SJCRH30 (cell line): ENCODE results near the gene SGSM2. TPM values are rescaled to one million over a fixed set of nuclear protein-coding genes. Genes with fewer than 3 reads are reported as not detected.

Experiments used
- DNase-seq, 2 experiments: peaks; one replicate each; pipeline ENCODE4 v3.0.0-alpha.2; 2015 to 2020
- H3K27ac ChIP-seq: fragments of 250-450 bp; sonication (Bioruptor Pico); 2 replicates; pipeline ENCODE4 v1.5.1; 2020; ENCODE audit warnings: mild to moderate bottlenecking, moderate library complexity
- H3K27me3 ChIP-seq: fragments of 250-450 bp; sonication (Bioruptor Pico); 2 replicates; pipeline ENCODE4 v1.5.1; 2020; ENCODE audit warnings: mild to moderate bottlenecking, moderate library complexity
- H3K36me3 ChIP-seq: fragments of 250-450 bp; sonication (Bioruptor Pico); 2 replicates; pipeline ENCODE4 v1.5.1; 2020; ENCODE audit warnings: mild to moderate bottlenecking, moderate library complexity
- H3K4me1 ChIP-seq: fragments of 250-450 bp; sonication (Bioruptor Pico); 2 replicates; pipeline ENCODE4 v1.5.1; 2020; ENCODE audit warnings: mild to moderate bottlenecking, moderate library complexity
- H3K4me3 ChIP-seq: fragments of 250-450 bp; sonication (Bioruptor Pico); 2 replicates; pipeline ENCODE4 v1.5.1; 2020; ENCODE audit warnings: mild to moderate bottlenecking, moderate library complexity
- H3K9me3 ChIP-seq: fragments of 250-450 bp; sonication (Bioruptor Pico); replicated peaks from 2 replicates; pipeline ENCODE4 v1.5.1; 2020; ENCODE audit warnings: mild to moderate bottlenecking, moderate library complexity
- total RNA-seq: library from RNA; depleted of rRNA; stranded (reverse); fragments of >200 nt; shearing (Covaris generic); gene quantifications from 2 replicates; pipeline ENCODE4 v1.2.3, GENCODE V29; 2014

SGSM2 gene
- total RNA-seq, 1 experiment from 2014 or later, result 10.6 TPM

GRCh38 chr17:2369551-2370210, 32.4 kb downstream of the SGSM2 start:
- H3K9me3 ChIP-seq, result no peaks in the 10 kb centered on the region
- no peak overlapping the region for H3K4me3 ChIP-seq
- no peaks in the 10 kb centered on the region for H3K4me1 ChIP-seq
- no peak overlapping the region for H3K27ac ChIP-seq
- no peaks in the 10 kb centered on the region for H3K36me3 ChIP-seq
- DNase-seq, result no peak
- H3K27me3 ChIP-seq, result no peaks in the 10 kb centered on the region

- H3K27me3 ChIP-seq, result no peaks in the 10 kb centered on the region
- H3K4me3 ChIP-seq, result no peak overlapping the region
- no peaks in the 10 kb centered on the region for H3K9me3 ChIP-seq
- H3K4me1 ChIP-seq, result no peaks in the 10 kb centered on the region
- no peaks in the 10 kb centered on the region for H3K36me3 ChIP-seq
- H3K27ac ChIP-seq, result no peak overlapping the region
- no peak for DNase-seq
Measured at GRCh38 chr17:2370211-2370589, 32.9 kb downstream of the SGSM2 start.

DNA sequence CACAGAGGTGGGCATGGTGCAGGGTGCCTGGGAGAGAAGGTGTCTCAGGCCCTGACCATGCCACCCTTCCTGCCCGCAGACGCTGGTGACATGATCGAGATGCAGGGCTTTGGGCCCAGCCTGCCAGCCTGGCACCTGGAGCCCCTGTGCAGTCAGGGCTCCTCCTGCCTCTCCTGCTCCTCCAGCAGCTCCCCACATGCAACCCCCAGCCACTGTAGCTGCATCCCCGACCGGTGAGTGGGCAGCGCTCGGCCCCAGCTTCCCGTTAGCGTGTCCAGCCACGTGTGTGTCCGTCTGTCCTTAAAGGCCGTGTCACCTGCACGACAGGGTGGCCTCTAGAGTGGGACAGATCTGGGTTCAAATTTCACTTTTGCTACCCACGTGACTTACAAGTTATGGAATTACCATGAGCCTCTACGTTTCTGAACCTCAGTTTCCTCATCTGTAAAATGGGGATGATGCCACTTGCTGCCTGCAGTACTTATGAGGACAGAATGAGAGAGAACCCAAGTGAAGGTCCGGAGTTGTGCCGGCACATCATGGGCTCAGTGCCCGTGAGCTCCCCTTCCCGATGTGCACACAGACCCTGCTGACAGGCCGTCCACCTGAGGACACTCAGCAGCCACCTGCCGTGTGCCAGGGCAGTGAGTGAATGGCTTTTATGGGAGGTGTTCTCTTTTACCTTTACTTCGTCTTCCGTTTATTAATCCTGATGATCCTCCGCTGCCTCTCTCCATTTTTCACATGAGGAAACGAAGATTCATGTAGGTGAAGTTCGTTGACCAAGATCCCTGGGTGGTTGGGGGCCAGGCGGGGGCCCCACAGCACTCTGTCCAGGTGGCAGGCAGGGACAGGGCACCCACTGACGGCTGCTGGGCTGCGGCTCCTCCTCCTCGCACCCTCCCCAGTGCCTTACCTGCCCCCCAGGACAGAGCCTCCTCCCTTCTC, 34.2 kb downstream of the SGSM2 start:
- Histone ChIP-seq H3K36me3 (no peaks in the 10 kb centered on the region), H3K4me3 (no peak overlapping the region), H3K4me1 (no peaks in the 10 kb centered on the region), H3K9me3 (no peaks in the 10 kb centered on the region), H3K27me3 (no peaks in the 10 kb centered on the region), H3K27ac (no peak overlapping the region)
- no peak for DNase-seq

GRCh38 chr17:2372180-2372579, 34.9 kb downstream of the SGSM2 start:
- DNase-seq, result no peak
- Histone ChIP-seq H3K27me3 (no peaks in the 10 kb centered on the region), H3K4me3 (no peak overlapping the region), H3K36me3 (no peaks in the 10 kb centered on the region), H3K9me3 (no peaks in the 10 kb centered on the region), H3K27ac (no peak overlapping the region), H3K4me1 (no peaks in the 10 kb centered on the region)

GRCh38 chr17:2372681-2373080, 35.4 kb downstream of the SGSM2 start:
- no peaks in the 10 kb centered on the region for H3K4me1 ChIP-seq
- no peak for DNase-seq
- H3K36me3 ChIP-seq, result no peaks in the 10 kb centered on the region

DNA sequence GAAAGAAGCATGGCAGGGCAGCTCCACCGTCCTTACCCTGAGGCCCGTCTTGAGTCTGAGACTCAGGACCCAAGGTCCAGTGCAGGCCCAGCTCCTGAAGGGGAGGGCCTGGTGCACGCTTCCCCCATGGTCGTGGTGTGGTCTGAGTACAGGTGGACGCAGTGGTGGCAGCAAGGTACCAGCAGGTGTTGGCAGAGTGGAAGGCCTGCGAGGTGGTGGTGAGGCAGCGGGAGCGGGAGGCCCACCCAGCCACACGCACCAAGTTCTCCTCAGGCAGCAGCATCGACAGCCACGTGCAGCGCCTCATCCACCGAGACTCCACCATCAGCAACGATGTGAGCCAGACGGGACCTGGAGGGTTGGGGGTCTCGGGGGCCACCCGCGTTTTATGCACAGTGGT, 35.9 kb downstream of the SGSM2 start:
- Histone ChIP-seq H3K27me3 (no peaks in the 10 kb centered on the region), H3K36me3 (no peaks in the 10 kb centered on the region), H3K4me3 (no peak overlapping the region), H3K27ac (no peak overlapping the region), H3K9me3 (no peaks in the 10 kb centered on the region), H3K4me1 (no peaks in the 10 kb centered on the region)
- no peak for DNase-seq

More at GRCh38 chr17:2372681-2373080, 35.4 kb downstream of the SGSM2 start:
- H3K9me3 ChIP-seq, result no peaks in the 10 kb centered on the region
- H3K4me3 ChIP-seq, result no peak overlapping the region
- no peaks in the 10 kb centered on the region for H3K27me3 ChIP-seq
- no peak overlapping the region for H3K27ac ChIP-seq

DNA sequence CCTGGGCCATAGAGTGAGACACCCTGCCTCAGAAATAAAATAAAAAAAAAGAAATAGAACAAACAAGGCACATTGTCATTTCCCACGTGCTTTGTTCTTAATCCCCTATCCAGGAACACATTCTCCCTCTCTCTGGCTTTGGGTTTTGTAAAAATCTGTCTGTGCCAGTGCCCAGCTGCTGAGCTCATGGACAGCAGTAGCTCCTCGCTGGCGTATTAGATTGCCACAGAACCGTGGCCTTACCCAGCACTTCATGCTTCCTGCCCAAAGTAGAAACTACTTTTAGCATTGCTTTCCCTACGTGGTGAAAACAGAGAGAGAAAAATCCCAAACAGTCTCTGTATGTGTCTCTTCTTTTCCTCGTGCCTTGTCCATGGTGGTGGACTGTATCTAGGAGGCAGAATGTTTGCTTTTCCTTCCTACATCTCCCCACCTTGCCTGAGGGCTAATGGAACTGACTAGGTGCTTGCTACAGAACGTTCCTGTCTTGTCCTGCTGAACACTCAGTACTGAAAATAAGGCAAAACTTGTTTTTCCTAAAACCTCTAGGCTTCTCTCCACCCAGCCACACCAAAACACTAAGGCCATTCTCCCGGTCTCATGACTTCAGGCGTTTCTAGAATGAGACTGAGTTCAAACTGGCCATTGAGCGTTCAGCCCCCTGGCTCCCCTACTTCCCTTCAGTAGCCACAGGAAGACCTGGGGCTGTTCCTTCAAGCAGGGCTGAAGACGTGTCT, 37.4 kb downstream of the SGSM2 start:
- Histone ChIP-seq H3K36me3 (no peaks in the 10 kb centered on the region), H3K27me3 (no peaks in the 10 kb centered on the region), H3K4me3 (no peak overlapping the region), H3K4me1 (no peaks in the 10 kb centered on the region), H3K27ac (no peak overlapping the region), H3K9me3 (no peaks in the 10 kb centered on the region)
- DNase-seq, result no peak

GRCh38 chr17:2375406-2375805, 38.1 kb downstream of the SGSM2 start:
- H3K27ac ChIP-seq, result no peak overlapping the region
- H3K36me3 ChIP-seq, result no peaks in the 10 kb centered on the region
- DNase-seq, result no peak
- no peaks in the 10 kb centered on the region for H3K4me1 ChIP-seq
- no peaks in the 10 kb centered on the region for H3K27me3 ChIP-seq
- H3K4me3 ChIP-seq, result no peak overlapping the region
- no peaks in the 10 kb centered on the region for H3K9me3 ChIP-seq

DNA sequence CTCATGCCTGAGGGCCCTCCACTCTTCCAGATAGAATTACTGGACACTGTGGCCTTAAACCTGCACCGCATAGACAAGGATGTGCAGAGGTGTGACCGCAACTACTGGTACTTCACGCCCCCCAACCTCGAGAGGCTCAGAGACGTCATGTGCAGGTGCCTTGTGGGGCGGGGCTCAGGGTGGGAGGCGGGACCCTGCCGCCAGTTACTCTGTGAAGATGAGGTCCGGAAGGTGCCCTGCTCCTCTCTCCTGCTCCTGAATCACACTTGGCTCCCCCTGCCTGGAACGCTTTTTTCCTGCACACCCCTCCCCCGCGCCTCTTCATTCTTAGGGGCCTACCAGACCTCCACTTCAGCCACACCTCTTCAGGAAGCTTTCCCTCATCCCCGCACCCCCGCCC, 38.8 kb downstream of the SGSM2 start:
- Histone ChIP-seq H3K27me3 (no peaks in the 10 kb centered on the region), H3K27ac (no peak overlapping the region), H3K4me1 (no peaks in the 10 kb centered on the region), H3K4me3 (no peak overlapping the region), H3K36me3 (no peaks in the 10 kb centered on the region), H3K9me3 (no peaks in the 10 kb centered on the region)
- DNase-seq, result no peak

- no peaks in the 10 kb centered on the region for H3K9me3 ChIP-seq
- no peaks in the 10 kb centered on the region for H3K4me1 ChIP-seq
- H3K27ac ChIP-seq, result no peak overlapping the region
- H3K4me3 ChIP-seq, result no peak overlapping the region
- H3K27me3 ChIP-seq, result no peaks in the 10 kb centered on the region
- DNase-seq, result no peak
- no peaks in the 10 kb centered on the region for H3K36me3 ChIP-seq
Measured at GRCh38 chr17:2377659-2378058, 40.4 kb downstream of the SGSM2 start.

DNA sequence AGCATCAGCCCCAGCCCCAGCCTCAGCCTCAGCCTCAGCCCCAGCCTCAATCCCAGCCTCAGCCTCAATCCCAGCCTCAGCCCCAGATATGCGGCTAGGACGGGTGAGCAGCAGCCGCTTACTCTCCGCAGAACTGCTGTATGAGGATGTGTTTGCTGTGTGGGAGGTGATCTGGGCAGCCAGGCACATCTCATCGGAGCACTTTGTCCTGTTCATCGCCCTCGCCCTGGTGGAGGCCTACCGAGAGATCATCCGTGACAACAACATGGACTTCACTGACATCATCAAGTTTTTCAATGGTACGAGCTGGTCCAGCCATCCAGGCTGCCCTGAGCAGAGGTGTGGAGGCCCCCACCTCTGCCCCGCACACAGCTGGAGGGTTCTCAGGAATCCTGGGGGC, 41.6 kb downstream of the SGSM2 start:
- no peak for DNase-seq
- Histone ChIP-seq H3K4me3 (no peak overlapping the region), H3K27ac (no peak overlapping the region), H3K9me3 (no peaks in the 10 kb centered on the region), H3K4me1 (0 out of 2 replicates have a peak, but pooled peaks cover 2% of the 10 kb centered on the region), H3K27me3 (no peaks in the 10 kb centered on the region), H3K36me3 (no peaks in the 10 kb centered on the region)

DNA sequence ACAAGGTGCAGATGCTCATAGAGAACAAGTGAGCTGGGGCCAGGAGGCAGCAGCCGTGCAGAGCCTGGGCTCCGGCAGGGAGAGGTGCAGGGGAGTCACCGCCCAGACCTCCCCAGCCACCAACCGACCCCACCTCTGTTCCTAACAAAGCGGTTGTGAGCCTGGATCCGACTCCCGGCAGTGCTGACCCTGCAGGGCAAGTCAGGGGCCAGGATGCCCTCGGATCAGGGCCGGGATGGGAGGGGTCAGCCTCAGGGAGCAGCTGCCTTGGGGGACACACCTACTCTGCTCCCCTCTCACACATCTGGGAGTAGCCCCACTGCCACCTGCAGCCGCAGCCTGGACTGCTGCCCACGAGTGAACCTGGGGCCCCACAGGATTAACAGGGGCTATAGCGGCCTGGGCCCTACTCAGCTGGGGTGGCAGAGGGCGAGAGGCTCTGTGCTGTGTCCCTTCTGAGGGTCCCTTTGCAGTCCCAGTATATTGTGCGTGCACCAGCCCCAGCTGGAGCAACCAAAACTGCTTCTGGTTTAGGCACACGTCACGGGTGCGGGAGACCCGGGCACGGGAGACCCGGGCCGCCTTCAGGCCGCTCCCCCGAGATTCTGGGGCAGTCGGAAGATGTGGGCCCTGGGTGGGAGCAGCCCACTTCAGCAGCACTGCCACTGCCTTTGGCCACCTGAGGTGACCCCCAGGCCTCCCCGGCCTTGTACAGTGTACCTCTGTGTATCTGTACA, 42.4 kb downstream of the SGSM2 start:
- 0 out of 2 replicates have a peak, but pooled peaks cover 2% of the 10 kb centered on the region for H3K4me1 ChIP-seq
- H3K27me3 ChIP-seq, result no peaks in the 10 kb centered on the region
- no peak for DNase-seq
- no peaks in the 10 kb centered on the region for H3K36me3 ChIP-seq
- H3K27ac ChIP-seq, result no peak overlapping the region
- no peaks in the 10 kb centered on the region for H3K9me3 ChIP-seq
- H3K4me3 ChIP-seq, result no peak overlapping the region

DNA sequence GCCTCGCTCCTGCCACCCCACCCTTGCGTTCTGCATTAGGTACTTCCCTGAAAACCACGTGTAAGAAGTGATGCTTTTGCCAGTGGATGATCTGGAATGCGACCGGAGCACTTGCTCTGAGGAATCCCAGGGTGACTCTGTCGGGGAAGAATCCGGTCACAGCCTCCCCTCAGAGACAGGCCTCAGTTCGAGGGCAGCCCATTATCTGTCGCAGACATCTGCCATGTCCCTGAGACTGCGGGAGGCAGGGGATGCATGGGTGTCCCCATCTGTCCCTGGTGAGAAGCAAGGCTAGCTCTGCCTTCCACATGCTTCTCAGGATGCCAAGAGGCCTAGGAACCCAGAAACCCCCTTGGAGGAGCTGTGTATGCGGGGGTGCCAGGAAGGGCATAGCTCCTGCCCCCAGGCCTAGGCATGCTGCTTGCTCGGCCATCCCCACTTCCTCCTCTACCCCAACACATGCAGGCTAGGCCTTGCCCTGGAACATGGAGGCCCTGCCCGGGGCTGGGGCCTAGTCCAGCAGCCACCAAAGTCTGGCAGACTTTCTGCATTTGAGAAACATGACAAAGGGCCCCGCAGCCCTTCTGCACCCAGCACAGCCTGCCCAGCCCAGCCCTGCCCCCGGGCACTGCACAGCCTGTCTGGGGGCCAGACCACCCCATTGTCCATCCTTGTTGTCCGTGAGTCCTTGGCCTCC, 43.1 kb downstream of the SGSM2 start:
- no peaks in the 10 kb centered on the region for H3K9me3 ChIP-seq
- H3K4me3 ChIP-seq, result no peak overlapping the region
- peaks cover 4% of the 10 kb centered on the region; the same call in 1 of the 2 replicates for H3K4me1 ChIP-seq
- DNase-seq, result no peak
- no peaks in the 10 kb centered on the region for H3K36me3 ChIP-seq
- H3K27me3 ChIP-seq, result no peaks in the 10 kb centered on the region
- no peak overlapping the region for H3K27ac ChIP-seq
